ENCODE measurements around the gene HIBCH. TPM values are rescaled to one million over a fixed set of nuclear protein-coding genes. Genes with fewer than 3 reads are reported as not detected.

HIBCH gene
- total RNA-seq, 1 donor from 2014 or later: 22.0 TPM

DNA sequence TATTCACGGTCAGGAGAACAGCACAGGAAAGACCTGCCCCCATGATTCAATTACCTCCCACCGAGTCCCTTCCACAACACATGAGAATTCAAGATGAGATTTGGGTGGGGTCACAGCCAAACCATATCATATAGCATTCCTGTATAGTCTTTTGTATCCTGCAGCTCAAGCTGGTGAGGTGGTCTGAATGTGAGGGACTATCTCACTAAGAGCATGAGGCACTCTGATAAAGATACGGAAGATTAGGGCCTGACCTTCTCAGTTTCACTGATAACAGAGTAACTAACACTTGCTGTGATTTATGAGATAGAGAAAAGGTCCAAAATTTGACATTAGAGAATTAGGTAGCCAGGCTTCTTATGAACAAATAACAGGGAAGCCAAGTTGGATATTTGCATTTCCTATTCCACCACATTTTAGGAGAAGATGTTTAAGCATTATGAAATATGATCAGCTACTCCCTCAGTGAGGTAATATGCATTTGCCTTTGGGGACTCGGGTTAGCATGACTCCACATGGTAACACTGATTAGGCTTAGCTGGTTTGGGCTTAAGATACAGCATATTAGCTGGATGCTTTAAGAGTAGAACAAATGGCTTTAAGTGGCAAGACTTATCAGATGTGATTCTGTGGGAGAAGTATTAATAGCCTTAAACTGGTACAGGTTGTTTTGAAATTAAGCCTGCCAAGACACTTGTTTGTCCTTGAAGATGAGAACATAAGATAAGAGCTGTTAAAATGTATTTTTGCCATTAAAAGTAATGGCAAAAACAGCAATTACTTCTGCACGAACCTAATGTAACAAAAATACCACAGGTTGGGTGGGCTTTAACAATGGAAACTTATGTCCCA is 150.2 kb downstream of the HIBCH start:
- Mint-ChIP-seq H3K4me3 (ENCODE audit: unreplicated experiment) (no peak overlapping the region), H3K36me3 (ENCODE audit: unreplicated experiment) (peaks cover 11% of the 10 kb centered on the region), H3K4me1 (ENCODE audit: low read depth, unreplicated experiment) (no peaks in the 10 kb centered on the region), H3K9me3 (ENCODE audit: unreplicated experiment) (peaks cover 2% of the 10 kb centered on the region), H3K27me3 (ENCODE audit: unreplicated experiment) (no peaks in the 10 kb centered on the region), H3K27ac (ENCODE audit: unreplicated experiment) (no peak overlapping the region)
- TF ChIP-seq, protein P1, sequence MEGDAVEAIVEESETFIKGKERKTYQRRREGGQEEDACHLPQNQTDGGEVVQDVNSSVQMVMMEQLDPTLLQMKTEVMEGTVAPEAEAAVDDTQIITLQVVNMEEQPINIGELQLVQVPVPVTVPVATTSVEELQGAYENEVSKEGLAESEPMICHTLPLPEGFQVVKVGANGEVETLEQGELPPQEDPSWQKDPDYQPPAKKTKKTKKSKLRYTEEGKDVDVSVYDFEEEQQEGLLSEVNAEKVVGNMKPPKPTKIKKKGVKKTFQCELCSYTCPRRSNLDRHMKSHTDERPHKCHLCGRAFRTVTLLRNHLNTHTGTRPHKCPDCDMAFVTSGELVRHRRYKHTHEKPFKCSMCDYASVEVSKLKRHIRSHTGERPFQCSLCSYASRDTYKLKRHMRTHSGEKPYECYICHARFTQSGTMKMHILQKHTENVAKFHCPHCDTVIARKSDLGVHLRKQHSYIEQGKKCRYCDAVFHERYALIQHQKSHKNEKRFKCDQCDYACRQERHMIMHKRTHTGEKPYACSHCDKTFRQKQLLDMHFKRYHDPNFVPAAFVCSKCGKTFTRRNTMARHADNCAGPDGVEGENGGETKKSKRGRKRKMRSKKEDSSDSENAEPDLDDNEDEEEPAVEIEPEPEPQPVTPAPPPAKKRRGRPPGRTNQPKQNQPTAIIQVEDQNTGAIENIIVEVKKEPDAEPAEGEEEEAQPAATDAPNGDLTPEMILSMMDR (IDR thresholded peaks at IDR 0.05; ENCODE audit: partially characterized antibody, unreplicated experiment): no peak
- DNase-seq: no peak

DNA sequence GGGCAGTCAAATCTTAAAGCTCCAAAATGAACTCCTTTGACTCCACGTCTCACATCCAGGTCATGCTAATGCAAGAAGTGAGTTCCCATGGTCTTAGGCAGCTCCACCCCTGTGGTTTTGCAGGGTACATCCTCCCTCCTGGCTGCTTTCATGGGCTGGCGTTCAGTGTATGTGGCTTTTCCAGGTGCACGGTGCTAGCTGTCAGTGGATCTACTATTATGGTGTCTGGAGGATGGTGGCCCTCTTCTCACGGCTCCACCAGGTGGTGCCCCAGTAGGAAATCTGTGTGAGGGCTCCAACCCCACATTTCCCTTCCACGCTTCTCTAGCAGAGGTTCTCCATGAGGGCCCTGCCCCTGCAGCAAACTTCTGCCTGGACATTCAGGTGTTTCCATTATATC is 151.9 kb downstream of the HIBCH start:
- no peak overlapping the region for H3K4me3 Mint-ChIP-seq (ENCODE audit: unreplicated experiment)
- H3K27me3 Mint-ChIP-seq (ENCODE audit: unreplicated experiment): no peaks in the 10 kb centered on the region
- peaks cover 4% of the 10 kb centered on the region for H3K36me3 Mint-ChIP-seq (ENCODE audit: unreplicated experiment)
- H3K9me3 Mint-ChIP-seq (ENCODE audit: unreplicated experiment): peaks cover 2% of the 10 kb centered on the region
- DNase-seq: no peak
- no peaks in the 10 kb centered on the region for H3K4me1 Mint-ChIP-seq (ENCODE audit: low read depth, unreplicated experiment)
- TF ChIP-seq, protein P1 (IDR thresholded peaks at IDR 0.05; ENCODE audit: partially characterized antibody, unreplicated experiment): no peak
- no peak overlapping the region for H3K27ac Mint-ChIP-seq (ENCODE audit: unreplicated experiment)

DNA sequence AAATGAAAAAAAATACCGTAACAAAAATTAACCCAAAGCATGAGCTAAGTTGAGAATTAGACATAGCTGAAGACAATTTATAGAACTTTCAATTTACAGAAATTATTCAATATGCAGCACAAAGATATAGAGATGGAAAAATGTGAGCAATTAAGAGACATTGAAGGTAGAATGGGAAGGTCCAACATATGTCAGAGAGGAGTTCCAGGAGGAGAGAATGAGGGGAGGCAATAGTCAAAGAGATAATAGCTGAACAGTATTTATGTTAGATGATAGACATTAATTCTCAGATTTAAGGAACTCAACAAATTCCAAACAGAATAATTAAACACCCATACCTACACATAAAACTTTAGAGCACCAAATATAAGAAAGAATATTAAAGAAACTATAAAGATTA is 154.1 kb downstream of the HIBCH start:
- peaks cover 4% of the 10 kb centered on the region for H3K36me3 Mint-ChIP-seq (ENCODE audit: unreplicated experiment)
- H3K4me3 Mint-ChIP-seq (ENCODE audit: unreplicated experiment): no peak overlapping the region
- no peaks in the 10 kb centered on the region for H3K27me3 Mint-ChIP-seq (ENCODE audit: unreplicated experiment)
- TF ChIP-seq, protein P1 (IDR thresholded peaks at IDR 0.05; ENCODE audit: partially characterized antibody, unreplicated experiment): no peak
- DNase-seq: no peak
- H3K4me1 Mint-ChIP-seq (ENCODE audit: low read depth, unreplicated experiment): no peaks in the 10 kb centered on the region
- no peak overlapping the region for H3K27ac Mint-ChIP-seq (ENCODE audit: unreplicated experiment)
- H3K9me3 Mint-ChIP-seq (ENCODE audit: unreplicated experiment): no peaks in the 10 kb centered on the region

DNA sequence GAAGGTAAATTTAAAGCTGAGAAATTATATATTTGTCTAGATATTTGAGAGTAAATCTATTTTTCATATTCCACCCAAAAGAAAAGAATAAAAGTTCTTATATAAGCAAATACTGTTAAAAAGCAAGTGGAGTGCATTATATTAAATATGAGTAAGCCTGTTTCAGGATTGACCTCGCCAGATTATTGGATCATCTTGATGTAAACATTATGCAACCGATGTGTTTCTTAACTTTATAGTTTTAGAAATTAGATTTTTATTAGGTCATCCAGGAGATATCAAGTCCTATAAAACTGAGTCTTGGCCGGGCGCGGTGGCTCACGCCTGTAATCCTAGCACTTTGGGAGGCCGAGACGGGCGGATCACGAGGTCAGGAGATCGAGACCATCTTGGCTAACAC is 156.8 kb downstream of the HIBCH start:
- Mint-ChIP-seq H3K27me3 (ENCODE audit: unreplicated experiment) (no peaks in the 10 kb centered on the region), H3K36me3 (ENCODE audit: unreplicated experiment) (no peaks in the 10 kb centered on the region), H3K9me3 (ENCODE audit: unreplicated experiment) (no peaks in the 10 kb centered on the region), H3K4me3 (ENCODE audit: unreplicated experiment) (no peak overlapping the region), H3K4me1 (ENCODE audit: low read depth, unreplicated experiment) (no peaks in the 10 kb centered on the region), H3K27ac (ENCODE audit: unreplicated experiment) (no peak overlapping the region)
- TF ChIP-seq, protein P1 (IDR thresholded peaks at IDR 0.05; ENCODE audit: partially characterized antibody, unreplicated experiment): no peak
- no peak for DNase-seq

DNA sequence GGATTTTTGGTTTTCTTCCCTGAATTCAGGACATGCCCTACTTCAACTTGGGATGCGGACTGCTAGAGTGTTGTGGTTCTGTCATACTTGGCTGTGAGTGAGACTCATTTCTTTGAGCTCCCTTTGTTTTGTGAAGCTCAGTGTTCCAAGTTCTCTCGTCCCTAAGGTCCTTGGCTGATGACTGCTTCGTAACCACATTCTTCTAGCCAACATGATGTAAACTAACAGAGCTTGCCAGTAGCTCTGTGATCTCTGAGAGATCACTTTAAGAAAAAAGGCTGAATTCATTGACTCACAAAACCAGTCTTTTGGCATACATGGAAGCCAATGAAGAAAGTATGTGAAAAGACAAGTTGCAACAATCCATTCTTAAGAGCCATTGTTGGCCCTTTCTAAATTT is 160.2 kb downstream of the HIBCH start:
- H3K4me1 Mint-ChIP-seq (ENCODE audit: low read depth, unreplicated experiment): no peaks in the 10 kb centered on the region
- H3K27me3 Mint-ChIP-seq (ENCODE audit: unreplicated experiment): no peaks in the 10 kb centered on the region
- H3K4me3 Mint-ChIP-seq (ENCODE audit: unreplicated experiment): no peak overlapping the region
- no peaks in the 10 kb centered on the region for H3K36me3 Mint-ChIP-seq (ENCODE audit: unreplicated experiment)
- DNase-seq: no peak
- no peak overlapping the region for H3K27ac Mint-ChIP-seq (ENCODE audit: unreplicated experiment)
- H3K9me3 Mint-ChIP-seq (ENCODE audit: unreplicated experiment): no peaks in the 10 kb centered on the region
- TF ChIP-seq, protein P1 (IDR thresholded peaks at IDR 0.05; ENCODE audit: partially characterized antibody, unreplicated experiment): no peak

Measured in glutamatergic neuron (in vitro differentiated cells).